NCI-H446 (cell line): ENCODE measurements around the gene ZNF516.

ENCODE experiments used
- DNase-seq, 2 experiments: peaks; one replicate each; lab custom pipeline; 2025; lab: John Stamatoyannopoulos, UW

ZNF516 gene

DNA sequence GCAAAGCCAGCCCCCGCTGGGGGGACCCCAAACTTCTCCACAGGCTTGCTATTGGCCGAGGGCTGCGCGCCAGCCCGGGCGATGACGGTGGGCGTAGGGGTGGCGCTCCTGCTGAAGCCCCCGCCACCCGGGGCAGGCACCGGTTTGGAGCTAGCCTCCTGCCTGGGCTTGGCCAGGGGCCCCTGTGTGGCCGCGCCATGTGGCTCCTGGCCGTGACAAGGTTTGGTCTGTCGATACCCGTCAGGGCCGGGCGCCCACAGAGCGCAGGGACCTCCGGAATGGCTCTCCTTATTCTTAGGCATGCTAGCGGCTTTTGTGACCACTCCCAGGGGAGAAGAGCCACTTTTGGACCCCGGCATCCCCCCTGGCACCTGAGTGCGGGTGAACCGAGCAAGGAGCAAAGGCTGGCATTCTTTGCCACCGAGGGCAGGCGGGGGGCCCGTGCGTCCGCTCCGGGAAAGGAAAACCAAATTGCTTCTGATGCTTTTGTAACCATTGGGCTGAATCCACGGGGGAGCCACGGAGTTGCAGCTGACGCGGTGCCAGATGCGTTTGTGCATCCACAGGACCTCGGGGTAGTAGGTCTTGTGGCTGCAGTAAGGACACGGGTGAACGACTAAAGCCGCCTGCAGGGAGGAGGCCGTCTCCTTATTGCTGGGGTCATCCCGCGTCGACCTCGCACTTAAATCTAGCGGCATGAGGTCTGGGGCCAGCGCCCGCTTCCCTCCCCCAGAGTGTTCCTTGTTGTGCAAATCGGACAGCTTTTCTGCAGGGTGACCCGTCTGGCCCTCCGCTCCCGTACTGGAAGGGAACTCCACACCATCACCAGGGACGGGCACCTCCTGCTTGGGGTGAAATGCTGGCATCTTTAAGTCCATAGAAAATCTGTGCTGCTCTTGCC is 115.6 kb downstream of the ZNF516 start:
- DNase-seq: no peak

DNA sequence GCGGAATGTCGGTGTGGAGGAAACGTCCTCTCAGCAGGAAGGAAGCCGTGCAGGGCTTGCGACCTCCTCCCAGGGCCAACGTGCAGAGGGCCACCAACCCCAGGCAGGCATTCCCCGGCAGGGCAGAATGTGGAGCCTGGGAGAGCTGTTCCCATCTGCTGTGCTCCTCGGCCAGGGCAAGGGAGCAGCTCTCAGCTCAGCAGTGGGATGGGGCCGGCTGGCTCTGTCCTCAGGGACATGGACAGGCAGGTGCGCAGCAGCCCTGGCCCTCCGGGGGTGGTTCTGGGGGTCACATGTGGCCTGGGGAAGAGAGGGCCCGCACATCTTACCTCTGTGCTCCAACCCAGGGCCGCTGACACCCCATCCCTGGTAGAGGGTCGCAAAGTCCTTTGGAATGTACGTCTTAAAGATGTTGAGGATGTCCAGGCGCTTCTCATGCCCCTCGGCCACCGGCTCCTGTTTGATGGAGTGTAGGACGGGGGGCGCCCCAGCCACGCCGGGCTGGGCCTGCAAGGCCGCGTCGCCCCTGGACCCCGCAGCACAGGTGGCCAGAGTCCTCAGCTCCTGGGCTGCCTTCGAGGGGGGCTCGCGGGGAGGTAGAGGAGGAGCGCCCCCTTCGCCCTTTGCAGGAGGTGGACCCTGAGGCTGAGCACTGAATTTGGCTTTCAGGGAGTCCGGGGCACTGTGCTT is 116.4 kb downstream of the ZNF516 start:
- no peak for DNase-seq

DNA sequence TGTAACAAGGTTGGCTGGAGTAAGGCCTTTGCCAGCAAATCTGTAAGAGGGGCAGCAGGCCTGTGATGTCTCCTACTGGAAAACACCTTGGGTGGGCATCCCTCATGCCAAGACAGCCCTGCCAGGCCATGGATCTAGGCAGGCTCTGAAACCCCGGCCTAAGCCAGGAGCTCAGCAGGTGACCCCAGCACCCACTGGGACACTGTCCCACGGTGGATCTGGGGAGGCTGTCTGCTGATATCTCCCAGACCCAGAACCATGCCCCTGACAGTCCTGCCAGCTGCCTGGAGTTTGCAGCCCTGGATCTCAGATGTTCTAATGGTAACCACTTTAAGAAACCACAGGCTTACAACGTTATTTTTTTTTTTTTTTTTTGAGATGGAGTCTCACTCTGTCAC is 117.7 kb downstream of the ZNF516 start:
- DNase-seq: no peak

DNA sequence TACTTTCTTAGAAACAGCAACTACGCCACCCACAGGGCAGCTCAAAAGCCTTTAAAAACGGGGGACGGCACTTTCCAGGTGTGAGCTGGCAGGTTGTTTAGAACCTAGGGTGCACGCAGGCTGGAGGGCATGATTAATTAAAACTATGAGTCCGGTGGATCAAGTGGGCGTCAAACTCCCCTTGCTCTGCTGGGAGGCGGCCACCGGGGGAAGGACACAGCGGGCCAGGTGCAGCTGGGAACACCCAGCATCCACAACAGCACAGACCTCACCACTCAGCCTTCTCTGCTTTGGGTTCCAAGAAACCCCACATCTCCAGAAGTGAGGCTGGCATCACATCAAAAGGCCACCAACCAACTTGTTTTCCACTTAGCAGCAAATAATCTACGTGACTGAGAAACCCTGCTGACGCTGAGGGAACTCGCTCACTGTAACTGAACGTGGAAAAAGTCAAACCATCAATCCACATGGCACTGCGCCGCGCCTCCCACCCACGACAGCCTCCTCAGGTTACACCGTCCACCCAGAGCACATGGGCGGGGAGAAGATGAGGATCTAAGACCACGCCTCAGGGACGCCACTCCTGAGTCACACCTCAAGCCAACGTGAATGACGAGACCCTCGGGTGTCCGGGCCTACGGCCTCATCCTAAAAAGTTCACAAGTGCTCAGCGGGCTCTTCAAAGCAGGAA is 118.2 kb downstream of the ZNF516 start:
- DNase-seq: no peak

DNA sequence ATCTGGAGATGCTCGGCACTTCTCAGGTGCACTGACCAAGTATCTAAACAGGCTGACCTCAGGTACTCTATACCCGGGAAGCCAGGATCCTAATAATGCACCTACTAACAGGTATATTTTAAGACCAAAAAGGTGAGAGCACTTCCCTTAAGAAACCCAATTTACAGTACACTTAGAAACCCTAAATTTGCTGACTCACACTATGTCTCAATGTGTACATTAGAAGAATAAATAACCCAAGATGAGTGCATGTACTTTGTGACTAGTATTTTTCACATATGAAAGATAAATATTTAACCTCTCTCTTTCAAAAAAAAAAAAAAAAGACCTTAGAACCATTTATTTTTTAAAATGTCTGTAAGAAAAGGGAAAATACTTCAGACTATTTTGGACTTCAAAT is 118.8 kb downstream of the ZNF516 start:
- DNase-seq: no peak

DNA sequence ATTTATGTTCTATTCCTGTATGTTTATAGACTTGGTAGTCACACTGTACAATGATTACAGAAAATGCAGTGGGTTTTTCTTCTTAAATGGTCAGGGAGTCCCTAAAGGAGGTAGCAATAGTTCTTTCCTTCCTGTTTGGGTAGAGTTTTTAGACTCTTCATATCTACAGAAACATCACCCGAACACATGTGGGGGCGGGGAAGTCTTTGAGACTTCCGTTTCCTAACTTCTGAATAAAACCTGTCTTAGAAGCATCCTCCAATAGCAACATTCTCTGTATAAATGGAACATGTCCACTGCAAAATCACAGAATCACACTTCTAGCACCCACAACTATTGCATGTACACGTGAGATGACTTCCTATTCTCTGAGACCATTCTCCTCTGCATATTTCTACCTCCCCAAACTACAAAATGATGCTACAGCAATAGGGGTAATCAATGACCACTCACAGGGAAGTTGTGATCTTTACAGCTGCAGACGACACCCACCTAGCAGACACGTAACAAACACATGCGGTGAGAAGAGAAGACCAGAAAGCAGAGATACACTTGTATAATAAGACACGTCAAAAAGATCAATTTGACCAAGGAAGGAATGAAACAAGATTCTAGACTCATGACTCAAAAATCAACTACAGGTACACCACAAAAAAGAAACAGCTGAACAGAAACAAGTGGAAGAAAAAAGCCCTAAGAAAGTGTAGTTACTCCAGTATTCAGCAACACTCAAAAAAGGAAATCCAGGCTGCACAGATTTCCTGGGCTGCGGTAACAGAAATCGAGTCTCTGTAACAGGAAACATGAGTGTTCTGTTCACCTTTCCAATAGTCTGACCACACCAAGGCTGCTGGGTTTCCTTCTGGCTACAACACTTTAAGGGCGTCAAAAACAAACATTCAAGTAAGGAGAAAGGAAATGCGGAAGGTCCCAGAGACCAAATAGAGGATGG is 120.4 kb downstream of the ZNF516 start:
- no peak for DNase-seq

DNA sequence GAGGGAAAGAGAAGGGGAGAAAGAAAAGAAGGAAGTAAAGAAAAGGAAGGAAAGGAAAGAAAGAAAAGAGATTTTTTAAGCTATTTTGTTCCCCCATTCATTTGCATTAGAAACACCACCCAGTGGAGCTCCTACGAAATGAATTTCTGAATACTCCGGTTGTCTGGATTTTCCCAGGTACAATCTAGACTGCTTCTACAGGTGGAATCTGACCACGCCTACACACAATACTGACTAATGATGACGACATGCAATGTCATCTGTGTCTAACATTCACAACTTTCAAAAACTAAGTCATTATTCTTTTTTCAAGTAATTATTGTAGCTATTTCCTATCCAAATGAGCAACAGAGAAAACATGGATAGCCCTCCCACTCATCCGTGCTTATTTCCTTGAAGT is 121.7 kb downstream of the ZNF516 start:
- no peak for DNase-seq

DNA sequence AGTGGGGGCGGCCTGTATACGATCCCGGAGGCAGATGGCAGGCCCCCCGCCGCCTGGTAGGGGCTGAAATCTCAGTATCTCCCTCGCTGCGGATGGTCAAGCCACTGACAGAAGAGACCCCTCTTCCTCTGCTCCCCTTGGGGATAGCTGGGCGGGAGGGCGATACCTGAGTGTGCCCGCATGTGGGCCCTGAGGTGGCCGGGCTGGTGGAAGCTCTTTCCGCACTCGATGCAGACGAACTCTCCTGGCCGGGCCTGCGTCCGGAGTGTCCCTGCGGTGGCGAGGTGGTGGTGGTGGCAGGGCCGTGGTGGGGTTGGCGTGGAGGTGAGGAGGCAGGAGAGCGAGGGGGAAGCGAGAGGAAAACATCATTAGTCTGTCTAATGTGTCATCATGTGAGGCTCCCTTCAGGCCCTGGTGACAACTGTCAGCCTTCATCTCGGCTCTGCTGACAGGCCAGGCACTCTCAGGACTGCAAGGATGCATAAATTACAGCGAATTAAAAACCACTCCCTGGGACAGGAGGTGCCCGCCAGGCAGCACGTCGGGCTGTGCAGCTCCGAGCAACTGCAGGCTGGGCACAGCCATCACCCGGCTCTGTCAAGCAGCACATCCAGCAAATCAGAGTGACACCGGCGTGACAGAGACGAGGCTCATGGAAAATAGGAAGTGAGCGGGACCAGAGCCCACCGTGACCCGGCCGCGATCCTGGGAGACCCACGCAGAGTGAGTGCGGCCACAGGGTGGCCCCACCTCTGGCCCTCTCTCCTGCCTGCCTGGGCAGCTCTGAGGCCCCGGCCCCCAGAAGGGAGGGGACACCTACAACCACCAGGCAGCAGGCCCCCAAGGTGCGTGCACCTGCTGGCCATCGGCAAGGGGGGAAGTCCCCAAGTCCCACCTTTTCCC is 123.5 kb downstream of the ZNF516 start:
- no peak for DNase-seq

DNA sequence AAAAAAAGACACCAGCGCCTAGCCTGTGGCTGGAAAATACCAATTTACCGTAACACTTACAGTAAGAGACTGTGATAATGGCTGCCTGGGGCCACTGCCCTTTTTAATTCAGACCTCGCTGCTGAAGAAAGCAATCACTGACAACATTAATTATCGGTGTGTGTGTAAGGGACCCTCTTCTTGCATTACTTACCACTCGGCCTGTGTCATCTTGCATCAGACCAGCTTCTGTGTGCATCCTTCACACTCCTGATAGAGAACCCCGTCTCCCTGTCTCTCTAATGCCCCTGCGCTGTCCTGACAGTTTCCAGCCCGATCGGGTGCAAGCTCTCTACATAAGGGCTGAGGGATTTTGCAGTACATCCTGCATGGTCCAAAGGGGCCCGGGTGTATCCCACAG is 124.4 kb downstream of the ZNF516 start:
- DNase-seq: no peak

DNA sequence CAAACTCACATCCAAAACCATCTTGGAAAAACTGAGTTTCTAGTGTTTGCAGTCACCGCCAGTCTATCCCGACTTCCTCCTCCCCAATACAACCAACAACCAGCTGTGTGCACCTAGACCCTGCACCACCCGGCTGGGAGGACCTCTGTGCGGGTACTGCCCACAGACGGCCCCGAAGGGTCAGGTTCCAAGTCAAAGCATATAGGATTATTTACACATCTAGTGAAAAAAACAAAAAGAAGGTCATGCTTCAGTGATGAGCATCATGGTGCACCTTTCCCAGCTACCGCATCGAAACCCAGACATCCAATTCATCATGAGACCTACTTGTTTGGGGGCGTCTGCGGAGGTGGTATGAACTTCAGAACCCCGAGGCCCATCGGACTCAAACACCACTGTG is 124.8 kb downstream of the ZNF516 start:
- no peak for DNase-seq

DNA sequence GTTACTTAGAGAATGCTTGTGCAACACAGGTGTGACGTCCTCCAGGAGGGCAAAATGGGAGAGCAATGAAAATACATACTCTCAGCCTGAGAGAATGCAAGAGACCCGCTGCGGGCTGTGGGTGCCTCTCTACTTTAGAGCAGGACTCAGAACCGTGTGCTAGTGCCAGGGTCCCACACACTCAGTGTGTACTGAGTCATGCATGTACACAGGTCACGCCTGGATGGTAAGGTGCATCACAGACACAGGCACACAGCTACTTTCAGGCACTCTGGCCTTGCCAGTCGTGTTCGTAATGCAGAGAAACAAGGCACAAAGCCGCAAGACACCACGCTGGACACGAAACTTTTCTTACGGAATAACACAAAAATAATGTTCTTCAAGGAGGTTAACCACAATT is 125.3 kb downstream of the ZNF516 start:
- DNase-seq: no peak

DNA sequence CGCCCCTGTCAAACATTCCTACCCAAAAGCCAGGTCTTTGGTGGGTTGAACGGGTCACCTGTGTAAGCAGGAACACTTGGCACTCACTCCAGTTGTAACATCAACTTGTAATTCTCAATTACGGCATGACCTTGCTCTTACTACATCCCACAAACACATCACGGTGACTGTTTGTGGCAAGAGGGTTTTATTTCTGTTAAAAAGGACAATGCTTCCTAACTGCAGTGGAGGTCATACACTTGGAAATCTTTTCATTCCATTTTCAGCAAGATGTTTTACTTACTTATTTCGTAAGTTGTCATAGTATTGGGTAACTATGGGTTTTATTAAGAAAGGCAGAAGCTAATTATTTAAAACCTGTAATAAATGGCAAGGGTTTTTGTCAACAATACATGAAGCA is 126.1 kb downstream of the ZNF516 start:
- no peak for DNase-seq

DNA sequence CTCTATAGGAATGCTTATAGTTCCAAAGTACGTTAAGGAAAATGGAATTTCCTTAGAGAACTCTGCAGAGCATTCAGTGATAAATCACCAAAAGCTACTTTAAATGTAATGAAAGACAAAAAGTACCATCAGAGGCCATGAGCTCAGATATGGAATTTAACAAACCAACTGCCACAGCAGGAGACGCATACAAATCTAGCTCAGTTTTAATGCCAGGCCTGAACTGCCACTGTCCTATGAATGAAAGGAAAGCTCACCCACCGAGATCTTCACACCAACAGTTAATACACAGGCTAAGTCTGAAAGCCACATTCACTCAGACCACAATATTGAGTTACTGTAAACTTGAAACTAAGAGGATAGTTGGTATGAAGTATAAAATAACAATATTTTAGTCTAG is 126.8 kb downstream of the ZNF516 start:
- DNase-seq: no peak

DNA sequence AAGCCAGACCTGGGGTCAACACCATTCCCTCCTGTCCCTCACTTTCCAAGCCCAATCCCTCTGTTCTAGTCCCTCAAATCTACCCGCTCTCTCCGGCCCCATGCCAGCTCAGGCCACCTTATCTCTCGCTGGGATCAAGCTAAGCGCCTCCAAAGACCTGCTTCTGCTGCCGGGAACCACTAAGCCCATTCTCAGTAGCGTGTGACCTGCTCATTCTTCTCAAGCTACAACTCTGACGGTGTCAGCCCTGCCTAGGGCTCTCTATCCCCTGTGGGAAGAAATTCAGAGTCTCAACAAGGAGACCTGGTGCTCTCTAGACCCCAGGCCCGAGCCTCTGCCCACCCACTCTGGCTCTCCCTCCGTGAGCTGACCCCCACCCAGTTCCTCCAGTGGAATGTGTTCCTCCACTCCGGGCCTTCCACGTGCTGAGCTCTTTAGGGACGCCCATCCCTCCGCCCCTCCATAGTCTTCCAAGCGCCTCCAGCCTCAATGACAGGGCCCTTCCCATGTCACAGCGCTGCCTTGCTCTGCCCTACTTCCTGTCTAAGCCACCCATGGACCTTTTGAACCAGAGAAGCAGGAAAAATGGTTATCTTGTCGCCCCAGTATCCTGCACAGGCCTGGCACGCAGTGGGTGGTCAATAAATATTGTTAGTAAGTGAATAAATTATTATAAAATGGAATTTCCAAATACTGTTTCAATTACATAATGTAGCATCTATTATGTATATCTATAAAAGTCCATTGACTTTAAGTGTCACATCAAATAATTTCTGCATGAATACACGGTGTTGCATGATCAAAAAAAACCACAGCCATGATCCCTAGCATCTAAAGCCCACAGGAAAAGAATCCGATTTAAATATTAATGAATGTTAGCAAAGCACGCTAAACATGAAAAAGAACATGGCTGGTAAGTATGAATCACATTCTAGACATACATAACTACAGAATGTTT is 127.6 kb downstream of the ZNF516 start:
- no peak for DNase-seq

DNA sequence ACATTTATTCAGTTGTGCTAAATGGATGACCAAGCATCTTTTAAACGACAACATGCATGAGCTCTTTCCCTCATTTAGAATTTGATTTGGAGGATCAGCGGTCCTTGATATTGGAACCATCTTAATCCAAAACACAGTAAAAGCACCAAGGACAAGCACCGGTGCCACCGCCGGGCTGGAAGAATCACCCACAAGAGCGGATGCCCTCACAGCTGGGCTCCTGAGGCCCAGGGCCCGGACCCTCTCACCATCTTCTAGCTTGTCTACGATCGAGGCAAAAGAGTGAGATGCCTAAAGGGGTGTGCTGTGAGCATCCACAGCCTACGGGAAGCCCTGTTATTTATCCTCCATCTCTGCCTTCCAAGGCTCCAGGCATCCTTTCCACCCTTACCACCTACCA is 129.5 kb downstream of the ZNF516 start:
- no peak for DNase-seq

DNA sequence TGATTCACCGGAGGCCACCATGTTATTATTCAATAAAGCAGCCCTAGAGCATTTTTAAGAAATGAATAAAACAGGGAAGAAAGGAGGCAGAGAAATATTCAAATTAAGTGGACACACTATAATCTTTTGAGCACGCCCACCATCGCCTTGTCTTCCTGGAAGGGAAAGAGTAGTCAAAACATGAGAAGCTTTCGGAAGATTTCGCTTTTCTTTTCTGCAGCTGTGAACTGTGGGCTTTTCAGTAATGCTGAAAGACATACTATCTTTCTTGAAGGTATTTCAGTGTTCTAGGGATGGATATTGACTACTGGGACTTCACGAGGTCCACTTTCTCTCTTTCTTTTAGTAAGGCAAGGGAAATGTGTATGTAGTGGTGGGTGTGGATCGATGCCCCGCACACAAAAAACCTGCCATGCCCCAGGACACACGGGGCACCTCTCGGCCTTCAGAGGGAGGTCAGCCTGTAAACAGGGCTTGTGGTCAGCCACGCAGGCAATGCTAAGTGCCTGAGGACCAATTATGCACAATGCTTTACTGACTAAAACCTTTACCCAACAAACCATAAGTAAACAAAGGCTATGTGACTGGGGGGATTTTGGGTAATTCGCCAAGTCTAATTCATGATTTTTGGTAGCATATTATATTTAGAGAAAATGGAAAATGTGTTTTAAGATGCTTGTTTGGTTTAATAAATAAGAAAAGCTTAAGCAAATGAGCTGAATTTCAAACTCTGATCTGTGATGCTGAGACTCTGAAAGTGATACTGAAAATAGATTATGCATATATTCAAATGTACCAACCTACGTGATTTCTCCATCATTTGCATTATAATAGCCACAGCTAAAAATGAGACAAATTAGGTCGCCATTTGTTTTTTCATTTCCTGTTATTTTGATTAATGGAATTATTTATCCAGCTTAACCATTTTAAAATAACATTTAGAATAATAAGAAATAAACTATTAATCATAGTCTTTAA is 130.5 kb downstream of the ZNF516 start:
- no peak for DNase-seq

DNA sequence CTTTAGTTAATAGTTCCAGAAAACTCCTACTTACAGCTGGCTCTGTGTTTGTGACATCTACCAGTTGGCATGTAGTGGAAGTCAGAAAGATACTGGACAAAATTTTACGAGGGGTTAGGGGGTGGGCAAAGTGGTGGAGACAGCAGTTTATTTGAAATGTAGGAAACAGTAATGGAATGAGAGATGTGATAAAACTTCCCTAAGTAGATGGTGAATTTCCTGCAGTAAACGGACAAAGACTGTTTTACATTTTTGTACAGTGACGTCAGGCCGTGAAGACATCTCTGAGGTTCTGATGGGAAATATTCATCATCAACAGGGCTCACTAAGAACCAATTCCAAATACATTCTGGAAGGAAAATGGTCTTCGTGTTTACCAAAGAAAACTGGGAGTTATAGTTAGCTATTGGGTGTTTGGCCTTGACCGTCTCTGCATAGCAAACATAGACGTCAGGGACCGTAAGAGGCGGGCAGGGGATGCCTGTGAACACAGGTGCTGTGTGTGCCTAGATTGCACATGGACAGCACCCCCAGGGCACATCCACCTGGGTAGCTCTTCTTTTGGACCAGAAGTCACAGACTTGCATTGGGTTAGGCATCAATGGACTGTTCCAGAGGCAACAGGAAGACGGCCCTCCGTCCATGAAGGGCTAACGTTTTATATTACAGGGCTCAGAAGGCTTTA is 131.5 kb downstream of the ZNF516 start:
- no peak for DNase-seq

DNA sequence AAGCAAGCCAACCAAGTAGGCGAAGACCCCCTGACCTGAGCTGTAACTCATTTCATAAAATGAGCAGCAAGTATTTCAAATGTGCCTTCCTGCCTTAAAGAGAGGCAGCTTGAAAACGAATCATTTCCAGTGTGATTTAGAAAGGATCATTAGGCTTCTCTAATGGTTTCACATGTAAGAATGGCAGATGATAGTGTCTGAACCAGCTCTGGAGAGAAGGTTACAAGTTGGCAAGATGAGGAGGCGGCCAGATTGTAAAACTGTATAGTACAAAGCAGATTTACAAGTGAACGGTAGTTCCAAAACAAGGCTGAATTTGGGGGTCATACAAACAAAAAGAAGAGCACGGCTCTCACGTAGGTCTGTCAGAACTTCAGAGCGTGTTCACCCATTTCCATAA is 132.4 kb downstream of the ZNF516 start:
- DNase-seq: no peak
